LNCaP clone FGC (cell line): ENCODE measurements around the gene SPAG4.
A peak's percentile ranks its signal among the peaks of the same experiment; 100 is the strongest.

Experiments used
- DNase-seq: peaks from one replicate; pipeline ENCODE4 v3.0.0-alpha.2; 2011; ENCODE audit warnings: low read depth
- H3K4me3 ChIP-seq: 2 replicates; pipeline ENCODE4 v1.5.1; 2011; ENCODE audit warnings: mild to moderate bottlenecking, low read depth, low read length, control low read depth
- TF ChIP-seq, protein P1 (sequence below): IDR thresholded peaks from 2 replicates; pipeline ENCODE4 v1.5.1; 2012; ENCODE audit warnings: mild to moderate bottlenecking; ENCODE audit not compliant: control insufficient read depth, insufficient read depth; ENCODE audit errors: extremely low read depth

The SPAG4 gene

DNA sequence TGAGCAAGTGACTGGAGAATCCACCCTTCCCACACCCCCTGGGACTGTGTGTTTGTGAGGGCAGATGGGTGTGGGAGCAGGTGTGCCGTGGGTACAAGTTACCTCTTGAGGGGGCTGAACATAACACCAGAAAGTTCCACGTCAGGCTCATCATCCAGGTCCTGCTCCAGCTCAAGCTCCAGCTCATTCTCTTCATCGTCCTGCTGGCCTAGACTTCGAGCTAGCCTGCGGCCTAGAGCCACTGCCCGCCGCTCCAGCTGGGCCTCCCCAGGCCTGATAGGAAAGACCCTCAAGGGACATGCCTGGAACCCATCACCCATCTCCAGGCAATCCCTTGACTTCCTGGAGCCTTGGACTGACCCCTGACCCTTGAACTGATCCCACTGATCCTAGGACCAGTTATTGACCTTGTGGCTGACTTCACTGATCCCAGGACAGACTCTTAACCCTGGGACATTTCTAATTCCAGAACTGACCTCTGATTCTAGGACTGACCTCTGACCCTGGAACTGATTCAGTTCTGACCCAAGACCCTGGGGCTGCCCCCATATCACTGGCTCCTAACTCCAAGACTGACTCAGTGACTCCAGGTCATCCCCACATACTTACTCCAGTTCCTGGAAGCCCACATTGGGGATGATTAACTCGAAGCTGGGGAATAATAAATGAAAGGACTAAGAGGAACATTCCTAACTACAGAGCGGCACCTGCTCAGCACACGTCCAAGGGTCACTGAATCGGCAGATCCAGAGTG lies 11.8 kb upstream of the SPAG4 start:
- no peak overlapping the region for H3K4me3 ChIP-seq
- no peak for DNase-seq
- TF ChIP-seq, protein P1, sequence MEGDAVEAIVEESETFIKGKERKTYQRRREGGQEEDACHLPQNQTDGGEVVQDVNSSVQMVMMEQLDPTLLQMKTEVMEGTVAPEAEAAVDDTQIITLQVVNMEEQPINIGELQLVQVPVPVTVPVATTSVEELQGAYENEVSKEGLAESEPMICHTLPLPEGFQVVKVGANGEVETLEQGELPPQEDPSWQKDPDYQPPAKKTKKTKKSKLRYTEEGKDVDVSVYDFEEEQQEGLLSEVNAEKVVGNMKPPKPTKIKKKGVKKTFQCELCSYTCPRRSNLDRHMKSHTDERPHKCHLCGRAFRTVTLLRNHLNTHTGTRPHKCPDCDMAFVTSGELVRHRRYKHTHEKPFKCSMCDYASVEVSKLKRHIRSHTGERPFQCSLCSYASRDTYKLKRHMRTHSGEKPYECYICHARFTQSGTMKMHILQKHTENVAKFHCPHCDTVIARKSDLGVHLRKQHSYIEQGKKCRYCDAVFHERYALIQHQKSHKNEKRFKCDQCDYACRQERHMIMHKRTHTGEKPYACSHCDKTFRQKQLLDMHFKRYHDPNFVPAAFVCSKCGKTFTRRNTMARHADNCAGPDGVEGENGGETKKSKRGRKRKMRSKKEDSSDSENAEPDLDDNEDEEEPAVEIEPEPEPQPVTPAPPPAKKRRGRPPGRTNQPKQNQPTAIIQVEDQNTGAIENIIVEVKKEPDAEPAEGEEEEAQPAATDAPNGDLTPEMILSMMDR: no peak

DNA sequence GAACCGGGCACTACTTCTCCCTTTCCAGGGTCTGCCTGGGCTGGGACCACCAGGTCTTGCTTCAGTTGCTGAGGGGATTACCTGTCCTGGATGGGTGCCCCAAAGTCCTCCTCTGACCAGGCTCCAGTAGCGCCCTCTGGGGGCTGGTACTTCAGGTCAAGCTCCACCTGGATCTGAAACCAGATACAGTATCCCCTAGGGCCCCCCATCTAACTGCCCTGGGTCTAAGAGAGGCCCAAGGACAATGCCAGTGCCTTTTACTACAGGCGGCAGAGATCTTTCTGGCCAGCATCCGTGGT lies 11.2 kb upstream of the SPAG4 start:
- no peak for DNase-seq
- TF ChIP-seq, protein P1: peak; percentile 27; the same call in 1 of the 2 replicates
- H3K4me3 ChIP-seq: no peak overlapping the region

DNA sequence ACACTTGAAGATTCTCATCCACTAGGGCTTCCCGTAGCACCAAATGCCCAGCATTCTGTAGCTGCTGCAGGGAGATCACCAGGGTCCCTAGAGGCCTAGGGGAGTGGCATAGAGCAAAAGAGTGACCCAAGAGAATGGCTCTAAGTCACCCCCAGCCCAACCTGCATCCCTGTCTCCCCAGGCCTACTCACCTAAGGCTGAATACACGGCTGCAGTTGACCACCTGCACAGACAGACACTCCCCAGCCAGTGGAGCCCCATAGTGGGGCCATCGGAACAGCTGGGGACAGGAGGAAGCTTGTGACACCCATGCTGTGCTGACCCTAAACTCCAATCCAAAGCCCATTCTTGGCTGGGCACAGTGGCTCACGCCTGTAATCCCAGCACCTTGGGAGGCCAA lies 9.5 kb upstream of the SPAG4 start:
- no peak for DNase-seq
- TF ChIP-seq, protein P1: no peak
- no peak overlapping the region for H3K4me3 ChIP-seq

DNA sequence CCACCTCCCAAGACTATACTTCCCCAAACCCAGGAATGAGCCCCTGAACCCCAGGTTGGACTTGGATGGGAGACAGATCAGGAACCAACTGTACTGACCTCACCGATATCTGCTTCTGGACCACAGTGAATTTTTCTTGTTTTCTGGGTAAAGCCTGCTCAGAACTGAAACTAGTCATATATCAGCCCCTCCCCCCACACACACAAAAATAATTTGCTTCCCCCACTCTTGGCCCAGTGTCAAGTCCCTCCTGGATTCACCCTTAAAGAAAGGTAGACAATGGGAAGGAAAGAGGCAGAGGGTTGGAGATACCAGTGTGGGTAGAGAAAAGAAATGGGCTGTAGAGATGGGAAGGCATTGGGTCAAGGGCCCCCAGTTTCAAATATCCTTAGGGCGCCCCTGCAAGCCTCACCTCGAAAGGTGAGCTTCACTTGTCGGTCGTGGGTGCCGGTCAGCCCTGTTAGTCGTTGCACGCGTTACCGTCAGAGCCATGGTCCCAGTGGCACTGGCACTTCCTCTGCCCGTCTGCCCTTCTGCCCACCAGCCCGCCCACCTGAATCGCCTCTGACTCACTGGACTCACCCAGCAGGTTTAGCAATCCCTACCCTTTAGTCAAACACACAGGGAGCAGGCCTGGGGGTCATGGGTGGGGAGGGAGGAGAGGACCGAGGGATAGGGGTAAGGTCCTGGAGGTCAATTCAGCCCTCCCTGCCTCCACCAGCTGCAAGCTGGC lies 8.5 kb upstream of the SPAG4 start:
- DNase-seq: no peak
- H3K4me3 ChIP-seq: no peak overlapping the region
- TF ChIP-seq, protein P1: no peak

DNA sequence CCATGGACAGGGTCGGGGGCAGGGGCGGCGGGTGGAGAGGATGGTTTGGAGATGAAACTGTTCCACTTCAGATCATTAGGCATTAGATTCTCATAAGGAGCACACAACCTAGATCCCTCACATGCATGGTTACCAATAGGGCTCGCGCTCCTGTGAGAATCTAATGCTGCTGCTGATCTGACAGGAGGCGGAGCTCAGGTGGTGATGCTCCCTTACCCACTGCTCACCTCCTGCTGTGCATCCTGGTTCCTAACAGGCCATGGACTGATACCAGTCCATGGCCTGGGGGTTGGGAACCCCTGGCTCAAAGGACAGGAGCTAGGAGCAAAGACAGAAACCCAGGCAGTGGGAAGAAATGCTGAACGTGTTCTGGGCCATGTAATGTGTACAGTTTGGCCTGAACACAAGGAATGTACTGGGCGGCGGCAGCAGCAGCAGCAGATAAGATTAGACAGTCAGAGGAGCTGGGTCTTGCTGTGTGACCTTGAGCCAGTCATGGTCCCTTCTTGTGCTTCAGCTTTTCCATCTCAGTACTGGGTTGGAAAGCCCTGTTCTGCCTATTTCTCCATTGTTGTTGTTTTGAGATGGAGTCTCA lies 4.7 kb upstream of the SPAG4 start:
- DNase-seq: no peak
- TF ChIP-seq, protein P1: no peak

DNA sequence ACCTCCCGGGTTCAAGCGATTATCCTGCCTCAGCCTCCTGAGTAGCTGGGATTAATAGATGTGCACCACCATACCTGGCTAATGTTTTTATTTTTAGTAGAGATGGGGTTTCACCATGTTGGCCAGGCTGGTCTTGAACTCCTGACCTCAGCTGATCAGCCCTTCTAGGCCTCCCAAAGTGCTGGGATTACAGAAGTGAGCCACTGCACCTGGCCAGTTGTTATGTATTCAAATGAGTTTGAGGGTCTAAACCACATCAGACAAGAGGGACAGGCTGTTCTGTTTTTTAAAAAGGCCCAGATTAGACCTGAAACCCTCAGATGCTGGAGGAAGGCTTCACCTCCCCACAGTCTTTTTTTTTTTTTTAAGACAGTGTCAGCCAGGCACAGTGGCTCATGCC lies 4.1 kb upstream of the SPAG4 start:
- TF ChIP-seq, protein P1: no peak
- no peak for DNase-seq
- no peak overlapping the region for H3K4me3 ChIP-seq

More for the DNA sequence above, 4.7 kb upstream of the SPAG4 start:
- no peak overlapping the region for H3K4me3 ChIP-seq
